Neural progenitor cell (in vitro differentiated cells): ENCODE results near the gene ZSWIM2. TPM values are rescaled to one million over a fixed set of nuclear protein-coding genes. Genes with fewer than 3 reads are reported as not detected.

Experiments used
- DNase-seq: peaks from one replicate; pipeline ENCODE4 v3.0.0-alpha.2; 2016; ENCODE audit warnings: low spot score
- H2AFZ ChIP-seq: fragments of 200-600 bp; sonication (generic); replicated peaks from 2 replicates; pipeline ENCODE4 v1.6.1; 2016; ENCODE audit warnings: antibody characterized with exemption
- H3F3A ChIP-seq: fragments of 200-600 bp; sonication (generic); 2 replicates; pipeline ENCODE4 v1.6.1; 2016; ENCODE audit warnings: antibody characterized with exemption, low read depth
- H3K27ac ChIP-seq: fragments of 200-600 bp; sonication (generic); 2 replicates; pipeline ENCODE4 v1.5.1; 2016; ENCODE audit warnings: mild to moderate bottlenecking
- H3K27me3 ChIP-seq: fragments of 200-600 bp; sonication (generic); 2 replicates; pipeline ENCODE4 v1.6.1; 2016; ENCODE audit warnings: mild to moderate bottlenecking, moderate library complexity
- H3K36me3 ChIP-seq: fragments of 200-600 bp; sonication (generic); 2 replicates; pipeline ENCODE4 v1.5.1; 2016
- H3K4me1 ChIP-seq: fragments of 200-600 bp; sonication (generic); 2 replicates; pipeline ENCODE4 v1.6.1; 2016; ENCODE audit warnings: mixed run types
- H3K4me2 ChIP-seq: fragments of 200-600 bp; sonication (generic); 2 replicates; pipeline ENCODE4 v1.6.1; 2016
- H3K4me3 ChIP-seq: fragments of 200-600 bp; sonication (generic); 2 replicates; pipeline ENCODE4 v1.5.1; 2016
- H3K79me2 ChIP-seq: fragments of 200-600 bp; sonication (generic); 2 replicates; pipeline ENCODE4 v1.6.1; 2016; ENCODE audit warnings: low read depth
- H3K9ac ChIP-seq: fragments of 200-600 bp; sonication (generic); 2 replicates; pipeline ENCODE4 v1.6.1; 2016
- H3K9me3 ChIP-seq: fragments of 200-600 bp; sonication (generic); 2 replicates; pipeline ENCODE4 v1.5.1; 2016; ENCODE audit warnings: low read depth
- H4K20me1 ChIP-seq: fragments of 200-600 bp; sonication (generic); 2 replicates; pipeline ENCODE4 v1.6.1; 2016; ENCODE audit warnings: low read depth
- H3K27ac Mint-ChIP-seq: 3 replicates; pipeline ENCODE4 v1.8.0; 2021; ENCODE audit warnings: mixed read lengths
- H3K27me3 Mint-ChIP-seq: 2 replicates; pipeline ENCODE4 v1.8.0; 2022; ENCODE audit warnings: low read depth, mild to moderate bottlenecking, inconsistent platforms, moderate library complexity, mixed read lengths; ENCODE audit not compliant: insufficient read depth
- H3K36me3 Mint-ChIP-seq: 3 replicates; pipeline ENCODE4 v1.8.0; 2021; ENCODE audit warnings: mixed read lengths
- H3K4me1 Mint-ChIP-seq: 3 replicates; pipeline ENCODE4 v1.8.0; 2021; ENCODE audit warnings: mixed read lengths
- H3K4me3 Mint-ChIP-seq: 3 replicates; pipeline ENCODE4 v1.8.0; 2021; ENCODE audit warnings: mild to moderate bottlenecking, moderate library complexity, mixed read lengths
- H3K9me3 Mint-ChIP-seq: 3 replicates; pipeline ENCODE4 v1.8.0; 2020; ENCODE audit warnings: mixed read lengths
- CTCF ChIP-seq: fragments of 200-600 bp; sonication (generic); IDR thresholded peaks from 2 replicates; pipeline ENCODE4 v1.5.1; 2017; ENCODE audit warnings: antibody characterized with exemption, mild to moderate bottlenecking
- EZH2 ChIP-seq: fragments of 200-600 bp; sonication (generic); IDR thresholded peaks from 2 replicates; pipeline ENCODE4 v1.6.1; 2017; ENCODE audit warnings: antibody characterized with exemption, mild to moderate bottlenecking, moderate library complexity
- EZH2phosphoT487 ChIP-seq: fragments of 200-600 bp; sonication (generic); IDR thresholded peaks from 2 replicates; pipeline ENCODE4 v1.6.1; 2017; ENCODE audit warnings: antibody characterized with exemption
- total RNA-seq: library from RNA; depleted of rRNA; stranded (reverse); fragments of >200 nt; gene quantifications from 2 replicates; pipeline ENCODE4 v1.2.3, GENCODE V29; 2015; ENCODE audit warnings: low replicate concordance

Gene ZSWIM2
- total RNA-seq, 1 donor from 2014 or later = 0.39 TPM

- no peaks in the 10 kb centered on the region for H3K27me3 Mint-ChIP-seq
Measured at GRCh38 chr2:186889101-186889879, 40.3 kb upstream of the ZSWIM2 start.

GRCh38 chr2:186887107-186888090 is 38.4 kb upstream of the ZSWIM2 start:
- no peaks in the 10 kb centered on the region for H3K36me3 ChIP-seq
- H3K4me3 ChIP-seq = no peak overlapping the region
- no peaks in the 10 kb centered on the region for H3K79me2 ChIP-seq
- H3F3A ChIP-seq = no peaks in the 10 kb centered on the region
- Mint-ChIP-seq H3K36me3 (peaks cover 3% of the 10 kb centered on the region), H3K4me1 (peaks cover 4% of the 10 kb centered on the region), H3K4me3 (no peak overlapping the region), H3K27me3 (no peaks in the 10 kb centered on the region), H3K27ac (no peak overlapping the region), H3K9me3 (peaks cover 6% of the 10 kb centered on the region)
- H3K9ac ChIP-seq = no peak overlapping the region
- no peak overlapping the region for H2AFZ ChIP-seq
- no peak overlapping the region for H3K4me2 ChIP-seq
- H3K27me3 ChIP-seq = no peaks in the 10 kb centered on the region
- H4K20me1 ChIP-seq = no peaks in the 10 kb centered on the region
- DNase-seq = peak; percentile 16
- no peak overlapping the region for H3K27ac ChIP-seq
- H3K9me3 ChIP-seq = no peaks in the 10 kb centered on the region
- peaks cover 4% of the 10 kb centered on the region for H3K4me1 ChIP-seq
- no peak for TF ChIP-seq CTCF
- TF ChIP-seq EZH2phosphoT487 = no peak
- no peak for TF ChIP-seq EZH2

More at GRCh38 chr2:186889101-186889879, 40.3 kb upstream of the ZSWIM2 start:
- DNase-seq = no peak
- no peak overlapping the region for H2AFZ ChIP-seq
- H3K4me3 ChIP-seq = no peak overlapping the region
- no peaks in the 10 kb centered on the region for H3K36me3 Mint-ChIP-seq
- H3F3A ChIP-seq = no peaks in the 10 kb centered on the region
- TF ChIP-seq CTCF = no peak
- TF ChIP-seq EZH2phosphoT487 = no peak
- no peak for TF ChIP-seq EZH2
- H3K27me3 ChIP-seq = no peaks in the 10 kb centered on the region
- H3K79me2 ChIP-seq = no peaks in the 10 kb centered on the region
- no peaks in the 10 kb centered on the region for H3K9me3 Mint-ChIP-seq
- no peak overlapping the region for H3K27ac Mint-ChIP-seq
- peaks cover 4% of the 10 kb centered on the region for H3K4me1 Mint-ChIP-seq
- H3K4me1 ChIP-seq = no peaks in the 10 kb centered on the region
- H3K36me3 ChIP-seq = no peaks in the 10 kb centered on the region
- H4K20me1 ChIP-seq = no peaks in the 10 kb centered on the region
- no peak overlapping the region for H3K4me2 ChIP-seq
- H3K27ac ChIP-seq = no peak overlapping the region
- no peaks in the 10 kb centered on the region for H3K9me3 ChIP-seq
- no peak overlapping the region for H3K9ac ChIP-seq
- no peak overlapping the region for H3K4me3 Mint-ChIP-seq

DNA sequence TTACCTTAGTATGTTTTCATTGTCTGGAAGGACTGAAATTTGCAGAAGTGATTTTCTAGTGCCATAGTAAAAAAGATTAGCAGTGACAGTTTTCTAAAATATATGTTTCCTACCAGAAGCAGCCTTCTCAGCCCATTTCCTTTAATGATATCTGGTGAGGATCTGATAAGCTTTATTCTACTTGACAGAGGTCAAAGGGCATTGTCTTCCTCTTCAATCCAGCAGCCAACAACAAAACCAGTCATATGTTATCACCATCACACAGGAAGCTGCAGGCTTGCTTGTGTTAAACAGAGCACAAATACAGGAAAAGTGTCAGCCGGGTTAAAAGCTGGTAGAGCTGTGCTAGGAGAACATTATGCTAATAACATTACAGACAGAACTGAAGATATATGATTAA is 35.6 kb upstream of the ZSWIM2 start:
- no peak overlapping the region for H2AFZ ChIP-seq
- no peak overlapping the region for H3K4me3 ChIP-seq
- H3K27me3 ChIP-seq = no peaks in the 10 kb centered on the region
- H3F3A ChIP-seq = no peaks in the 10 kb centered on the region
- H3K4me1 ChIP-seq = peaks cover 4% of the 10 kb centered on the region
- H3K36me3 ChIP-seq = no peaks in the 10 kb centered on the region
- H4K20me1 ChIP-seq = no peaks in the 10 kb centered on the region
- no peak overlapping the region for H3K27ac ChIP-seq
- H3K9ac ChIP-seq = no peak overlapping the region
- no peaks in the 10 kb centered on the region for H3K79me2 ChIP-seq
- peaks cover 17% of the 10 kb centered on the region for H3K9me3 Mint-ChIP-seq
- no peak overlapping the region for H3K4me3 Mint-ChIP-seq
- H3K27ac Mint-ChIP-seq = peak overlapping the region; percentile 13
- H3K4me2 ChIP-seq = no peak overlapping the region
- peaks cover 4% of the 10 kb centered on the region for H3K4me1 Mint-ChIP-seq
- H3K27me3 Mint-ChIP-seq = no peaks in the 10 kb centered on the region
- peak; percentile 49 for DNase-seq
- no peaks in the 10 kb centered on the region for H3K9me3 ChIP-seq
- H3K36me3 Mint-ChIP-seq = peaks cover 3% of the 10 kb centered on the region
- TF ChIP-seq CTCF (no peak), EZH2 (no peak), EZH2phosphoT487 (no peak)
